Lung (tissue), 12 donors: ENCODE results near the gene RSRC1. TPM values are rescaled to one million over a fixed set of nuclear protein-coding genes. Genes with fewer than 3 reads are reported as not detected.

ENCODE experiments used
- ATAC-seq: fragments of 200-7000 bp; cut with Tn5 transposase; one replicate; pipeline ENCODE4 v1.9.1; 2020; ENCODE audit warnings: moderate number of reproducible peaks; ENCODE audit not compliant: insufficient read depth, low FRiP score
- DNase-seq, 3 donors: peaks; one replicate each; pipeline ENCODE4 v3.0.0-alpha.2; 2013 to 2017
- H3K27ac ChIP-seq, 2 donors: one replicate each; pipeline ENCODE4 v1.5.1; 2013; ENCODE audit warnings: mild to moderate bottlenecking in 2 of 2, moderate library complexity in 2 of 2, control low read depth in 1 of 2, inconsistent platforms in 1 of 2, low read depth in 1 of 2, low read length in 1 of 2
- H3K27me3 ChIP-seq, 3 donors: one replicate each; pipeline ENCODE4 v1.5.1; 2013; ENCODE audit warnings: low read length in 2 of 3; ENCODE audit not compliant: control insufficient read depth in 3 of 3, insufficient read depth in 3 of 3
- H3K36me3 ChIP-seq, 4 donors: one replicate each; pipeline ENCODE4 v1.5.1; 2013; ENCODE audit warnings: low read length in 4 of 4, mild to moderate bottlenecking in 1 of 4, moderate library complexity in 1 of 4; ENCODE audit not compliant: control insufficient read depth in 4 of 4, insufficient read depth in 4 of 4
- H3K4me1 ChIP-seq, 5 donors: one replicate each; pipeline ENCODE4 v1.5.1; 2013; ENCODE audit warnings: low read length in 5 of 5, mild to moderate bottlenecking in 2 of 5, moderate library complexity in 1 of 5; ENCODE audit not compliant: control insufficient read depth in 5 of 5, insufficient read depth in 5 of 5
- H3K4me3 ChIP-seq: one replicate; pipeline ENCODE4 v1.5.1; 2013; ENCODE audit warnings: mild to moderate bottlenecking, control low read depth, moderate library complexity
- H3K9ac ChIP-seq, 2 donors: one replicate each; pipeline ENCODE4 v1.5.1; 2013; ENCODE audit warnings: low read length in 2 of 2, control low read depth in 1 of 2; ENCODE audit not compliant: insufficient read depth in 1 of 2
- H3K9me3 ChIP-seq, 4 donors: one replicate each; pipeline ENCODE4 v1.5.1; 2013; ENCODE audit warnings: low read length in 3 of 4, mild to moderate bottlenecking in 1 of 4, moderate library complexity in 1 of 4; ENCODE audit not compliant: control insufficient read depth in 4 of 4, insufficient read depth in 3 of 4
- WGBS, 2 donors: extraction: QIAGEN DNeasy Blood & Tissue Kit; methylation state at CpG; one replicate each; pipeline ENCODE4 v1.1.7; 2013; 5-methylcytosine and 5-hydroxymethylcytosine counted together
- polyA plus RNA-seq, 2 donors: library from polyadenylated mRNA; stranded (reverse); fragments of 200-250 nt; gene quantifications; one replicate each; pipeline ENCODE4 v1.2.1, GENCODE V29; 2013
- total RNA-seq, 2 donors: library from RNA; depleted of rRNA in 1 of 2; stranded (reverse); fragments of >200 nt in 1 of 2; gene quantifications; one replicate each; pipeline ENCODE4 v1.2.1, GENCODE V29; 2014 to 2021
- TF ChIP-seq, protein P1 (sequence below): IDR thresholded peaks from 2 replicates; pipeline ENCODE4 v1.5.1; 2012; ENCODE audit warnings: mild to moderate bottlenecking; ENCODE audit errors: control extremely low read depth, extremely low read depth
- donor health status: control.
- donor health status: control.
- donor health status: Bipolar disorder and iron deficiency.
- donor health status: healthy.
- donor health status: DM: yes; HTN: yes; CAD: no.

Gene RSRC1
- total and polyA plus RNA-seq, 4 donors = 9.1 to 53.5 (median 17.0) TPM

DNA sequence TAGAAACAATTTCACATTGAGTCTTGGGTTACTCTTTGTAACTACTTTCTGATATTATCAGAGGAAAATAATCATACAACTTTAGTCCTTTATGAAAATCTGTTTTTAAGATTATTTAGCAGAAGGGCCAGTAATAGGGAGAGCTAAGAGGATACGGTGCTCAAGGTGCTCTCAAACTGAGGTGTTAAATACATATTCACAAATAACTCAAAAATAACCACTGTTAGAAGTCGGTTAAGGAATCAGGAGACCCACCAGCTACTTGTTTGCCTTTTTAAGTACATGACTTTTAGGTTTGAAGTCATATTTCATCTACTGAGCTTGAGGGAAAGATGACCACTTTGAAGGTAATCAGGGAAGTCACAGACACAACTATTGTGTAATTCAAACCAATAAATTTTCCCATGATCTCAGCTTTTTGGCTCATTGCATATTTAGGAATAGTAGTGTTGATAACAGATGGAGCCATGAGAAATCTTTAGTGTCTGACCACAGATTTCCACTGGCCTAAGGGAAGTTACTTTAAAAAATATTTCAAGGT, 1.4 kb upstream of the RSRC1 start:
- TF ChIP-seq, protein P1, sequence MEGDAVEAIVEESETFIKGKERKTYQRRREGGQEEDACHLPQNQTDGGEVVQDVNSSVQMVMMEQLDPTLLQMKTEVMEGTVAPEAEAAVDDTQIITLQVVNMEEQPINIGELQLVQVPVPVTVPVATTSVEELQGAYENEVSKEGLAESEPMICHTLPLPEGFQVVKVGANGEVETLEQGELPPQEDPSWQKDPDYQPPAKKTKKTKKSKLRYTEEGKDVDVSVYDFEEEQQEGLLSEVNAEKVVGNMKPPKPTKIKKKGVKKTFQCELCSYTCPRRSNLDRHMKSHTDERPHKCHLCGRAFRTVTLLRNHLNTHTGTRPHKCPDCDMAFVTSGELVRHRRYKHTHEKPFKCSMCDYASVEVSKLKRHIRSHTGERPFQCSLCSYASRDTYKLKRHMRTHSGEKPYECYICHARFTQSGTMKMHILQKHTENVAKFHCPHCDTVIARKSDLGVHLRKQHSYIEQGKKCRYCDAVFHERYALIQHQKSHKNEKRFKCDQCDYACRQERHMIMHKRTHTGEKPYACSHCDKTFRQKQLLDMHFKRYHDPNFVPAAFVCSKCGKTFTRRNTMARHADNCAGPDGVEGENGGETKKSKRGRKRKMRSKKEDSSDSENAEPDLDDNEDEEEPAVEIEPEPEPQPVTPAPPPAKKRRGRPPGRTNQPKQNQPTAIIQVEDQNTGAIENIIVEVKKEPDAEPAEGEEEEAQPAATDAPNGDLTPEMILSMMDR = no peak
- Histone ChIP-seq H3K27me3 (peaks cover 0 to 58% (median 57%) of the 10 kb centered on the region in 3 donors), H3K4me1 (peaks cover 5 to 21% (median 8%) of the 10 kb centered on the region in 5 donors), H3K36me3 (peaks cover 0 to under 1% (median 0%) of the 10 kb centered on the region in 4 donors), H3K27ac (no peak overlapping the region), H3K9ac (no peak overlapping the region), H3K4me3 (no peak overlapping the region), H3K9me3 (peaks cover 0 to 11% (median 1%) of the 10 kb centered on the region in 4 donors)
- ATAC-seq (no peak), DNase-seq (peak in 2 of 3 donors; percentile 11 to 52)
- 15 to 21% methylated on average over 2 of the region's 2 CpGs for WGBS, 2 donors

DNA sequence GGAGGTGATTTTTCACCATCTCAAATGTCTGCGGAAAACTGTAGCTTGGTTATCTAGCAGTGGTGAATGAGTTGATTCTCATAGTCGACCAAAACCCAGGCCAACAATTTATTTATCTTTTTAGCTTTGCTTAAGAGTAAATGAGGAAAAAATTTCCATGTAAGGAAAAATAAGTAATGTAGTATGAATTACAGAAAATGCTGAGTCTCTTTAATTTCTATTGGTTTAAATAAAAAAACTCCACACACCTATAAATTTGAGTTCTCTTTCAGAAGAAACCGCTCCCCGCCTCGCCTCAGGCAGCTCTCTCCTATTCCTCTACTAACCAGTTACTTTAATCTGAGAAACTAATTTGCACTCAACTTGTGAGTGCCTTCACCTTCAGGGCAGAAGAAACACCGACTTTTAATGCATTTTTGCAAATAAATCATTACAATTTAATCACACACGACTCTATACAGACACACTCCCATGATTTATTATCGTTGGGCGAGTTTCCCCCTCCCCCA, 540 bp upstream of the RSRC1 start:
- Histone ChIP-seq H3K9me3 (peaks cover 0 to 7% (median 1%) of the 10 kb centered on the region in 4 donors), H3K4me3 (peak overlapping the region; percentile 31), H3K27ac (no peak overlapping the region), H3K9ac (peak overlapping the region in 1 of 2 donors; percentile 74), H3K27me3 (peaks cover 0 to 50% (median 48%) of the 10 kb centered on the region in 3 donors), H3K4me1 (peaks cover 5 to 19% (median 8%) of the 10 kb centered on the region in 5 donors), H3K36me3 (peaks cover 0 to 2% (median 0%) of the 10 kb centered on the region in 4 donors)
- ATAC-seq (no peak), DNase-seq (no peak)
- WGBS, 2 donors = 7 to 10% methylated on average over 9 of the region's 9 CpGs
- TF ChIP-seq, protein P1 = no peak

DNA sequence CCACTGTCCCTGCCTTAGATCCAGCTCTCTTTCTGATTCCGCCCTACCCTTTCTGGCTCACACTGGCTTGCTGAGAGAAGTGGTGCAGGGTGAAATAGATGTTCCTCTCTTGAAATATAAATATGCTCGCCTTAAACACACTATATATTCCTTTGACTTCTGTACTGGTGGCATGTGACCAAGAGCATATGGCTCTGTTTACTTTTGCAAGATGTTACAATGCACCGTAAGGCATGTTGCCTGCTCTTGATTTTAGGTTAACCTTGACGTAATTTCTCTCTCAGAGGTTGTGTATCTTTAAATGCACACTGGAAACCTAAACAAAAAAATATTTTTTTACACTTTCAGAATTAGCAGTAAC, 749 bp downstream of the RSRC1 start:
- Histone ChIP-seq H3K4me3 (peak overlapping the region; percentile 96), H3K27me3 (peaks cover 0 to 38% (median 38%) of the 10 kb centered on the region in 3 donors), H3K9ac (peak overlapping the region; percentile 64 to 71), H3K36me3 (peaks cover 0 to 2% (median 0%) of the 10 kb centered on the region in 4 donors), H3K27ac (peak overlapping the region in 1 of 2 donors; percentile 90), H3K4me1 (peaks cover 5 to 19% (median 8%) of the 10 kb centered on the region in 5 donors), H3K9me3 (peaks cover 0 to 5% (median 1%) of the 10 kb centered on the region in 4 donors)
- 13 to 17% methylated on average over 4 of the region's 4 CpGs for WGBS, 2 donors
- TF ChIP-seq, protein P1 = no peak
- DNase-seq (peak in 1 of 3 donors; percentile 42), ATAC-seq (no peak)
